Measurements from ENCODE around the gene RNFT2.
A peak's percentile ranks its signal among the peaks of the same experiment; 100 is the strongest.

The RNFT2 gene

DNA sequence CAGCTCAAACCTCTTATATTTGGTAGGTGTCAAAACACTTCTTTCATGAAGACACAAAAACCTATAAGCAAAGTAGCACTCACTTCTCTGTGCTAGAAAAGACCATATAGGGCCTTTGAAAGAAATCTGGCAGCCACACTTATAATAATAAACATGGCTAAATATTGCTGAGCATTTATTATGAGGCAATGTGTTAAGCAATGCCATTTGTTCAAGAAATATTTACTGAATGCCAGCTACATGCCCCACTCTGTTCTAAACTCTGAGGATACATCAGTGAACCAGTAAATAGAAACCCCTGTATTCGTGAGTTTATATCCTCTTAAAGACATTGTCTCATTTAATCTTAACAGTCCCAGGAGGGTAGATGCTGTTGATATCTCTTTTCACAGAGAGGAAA is 52.0 kb downstream of the RNFT2 start:
- no peaks in the 10 kb centered on the region for H3K9me3 Mint-ChIP-seq
- H3K4me3 Mint-ChIP-seq = no peak overlapping the region
- peaks cover 4% of the 10 kb centered on the region for H3K27me3 Mint-ChIP-seq (ENCODE audit: low read depth)
- H3K27ac Mint-ChIP-seq = no peak overlapping the region
- H3K36me3 Mint-ChIP-seq (ENCODE audit: low read depth) = peaks cover 23% of the 10 kb centered on the region
- no peaks in the 10 kb centered on the region for H3K4me1 Mint-ChIP-seq
- TF ChIP-seq, protein P1, sequence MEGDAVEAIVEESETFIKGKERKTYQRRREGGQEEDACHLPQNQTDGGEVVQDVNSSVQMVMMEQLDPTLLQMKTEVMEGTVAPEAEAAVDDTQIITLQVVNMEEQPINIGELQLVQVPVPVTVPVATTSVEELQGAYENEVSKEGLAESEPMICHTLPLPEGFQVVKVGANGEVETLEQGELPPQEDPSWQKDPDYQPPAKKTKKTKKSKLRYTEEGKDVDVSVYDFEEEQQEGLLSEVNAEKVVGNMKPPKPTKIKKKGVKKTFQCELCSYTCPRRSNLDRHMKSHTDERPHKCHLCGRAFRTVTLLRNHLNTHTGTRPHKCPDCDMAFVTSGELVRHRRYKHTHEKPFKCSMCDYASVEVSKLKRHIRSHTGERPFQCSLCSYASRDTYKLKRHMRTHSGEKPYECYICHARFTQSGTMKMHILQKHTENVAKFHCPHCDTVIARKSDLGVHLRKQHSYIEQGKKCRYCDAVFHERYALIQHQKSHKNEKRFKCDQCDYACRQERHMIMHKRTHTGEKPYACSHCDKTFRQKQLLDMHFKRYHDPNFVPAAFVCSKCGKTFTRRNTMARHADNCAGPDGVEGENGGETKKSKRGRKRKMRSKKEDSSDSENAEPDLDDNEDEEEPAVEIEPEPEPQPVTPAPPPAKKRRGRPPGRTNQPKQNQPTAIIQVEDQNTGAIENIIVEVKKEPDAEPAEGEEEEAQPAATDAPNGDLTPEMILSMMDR (IDR thresholded peaks at IDR 0.05; ENCODE audit: unreplicated experiment in 3 of 3) = no peak

DNA sequence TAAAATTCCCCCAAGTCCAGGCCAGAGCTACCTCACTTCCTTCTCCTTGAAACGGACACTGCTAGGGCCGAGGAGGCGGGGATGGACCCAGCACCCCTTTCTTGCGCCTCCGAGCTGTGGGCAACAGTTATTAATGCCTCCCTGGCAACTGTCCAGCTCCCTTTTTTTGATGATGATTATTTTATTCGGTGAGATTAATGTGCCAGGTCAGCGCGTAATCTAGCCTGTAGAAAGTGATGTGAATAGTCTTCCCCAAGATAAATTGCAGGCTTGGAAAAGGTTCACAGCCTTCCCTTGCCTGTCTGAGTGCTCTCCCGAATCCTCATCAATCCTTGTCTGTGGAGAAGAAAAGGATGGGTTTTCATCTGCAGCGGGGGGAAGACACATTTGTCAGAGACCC is 54.3 kb downstream of the RNFT2 start:
- TF ChIP-seq, protein P1 (IDR thresholded peaks at IDR 0.05; ENCODE audit: unreplicated experiment in 3 of 3) = no peak
- H3K4me3 Mint-ChIP-seq = no peak overlapping the region
- peaks cover 14% of the 10 kb centered on the region for H3K36me3 Mint-ChIP-seq (ENCODE audit: low read depth)
- peak overlapping the region in 1 of 3 experiments; percentile 12 for H3K27ac Mint-ChIP-seq
- H3K9me3 Mint-ChIP-seq = peaks cover 3% of the 10 kb centered on the region
- H3K27me3 Mint-ChIP-seq (ENCODE audit: low read depth) = peaks cover 4% of the 10 kb centered on the region
- H3K4me1 Mint-ChIP-seq = no peaks in the 10 kb centered on the region

DNA sequence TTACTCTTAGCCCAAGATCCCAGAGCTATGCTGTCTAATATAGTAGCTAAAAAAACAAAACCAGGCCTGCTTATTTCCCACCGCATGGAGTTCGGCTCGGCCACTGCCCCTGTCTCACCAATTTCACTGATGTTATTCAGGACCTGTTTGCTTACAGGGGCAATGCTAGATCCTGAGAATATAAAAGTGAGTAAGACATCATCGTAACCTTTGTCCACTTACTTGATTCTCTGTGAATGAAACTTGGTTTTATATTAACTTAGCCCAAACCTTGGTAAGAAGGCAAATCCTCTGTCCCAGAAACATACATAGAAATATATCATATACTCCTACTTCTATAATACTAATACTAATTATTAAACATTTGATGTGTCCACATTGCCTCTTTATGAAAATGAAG is 56.6 kb downstream of the RNFT2 start:
- H3K9me3 Mint-ChIP-seq = peaks cover 16% of the 10 kb centered on the region
- H3K27ac Mint-ChIP-seq = peak overlapping the region in 1 of 3 experiments; percentile 86
- TF ChIP-seq, protein P1 (IDR thresholded peaks at IDR 0.05; ENCODE audit: unreplicated experiment in 3 of 3) = no peak
- H3K4me1 Mint-ChIP-seq = no peaks in the 10 kb centered on the region
- H3K4me3 Mint-ChIP-seq = no peak overlapping the region
- peaks cover 34% of the 10 kb centered on the region for H3K36me3 Mint-ChIP-seq (ENCODE audit: low read depth)
- H3K27me3 Mint-ChIP-seq (ENCODE audit: low read depth) = peaks cover 4% of the 10 kb centered on the region

DNA sequence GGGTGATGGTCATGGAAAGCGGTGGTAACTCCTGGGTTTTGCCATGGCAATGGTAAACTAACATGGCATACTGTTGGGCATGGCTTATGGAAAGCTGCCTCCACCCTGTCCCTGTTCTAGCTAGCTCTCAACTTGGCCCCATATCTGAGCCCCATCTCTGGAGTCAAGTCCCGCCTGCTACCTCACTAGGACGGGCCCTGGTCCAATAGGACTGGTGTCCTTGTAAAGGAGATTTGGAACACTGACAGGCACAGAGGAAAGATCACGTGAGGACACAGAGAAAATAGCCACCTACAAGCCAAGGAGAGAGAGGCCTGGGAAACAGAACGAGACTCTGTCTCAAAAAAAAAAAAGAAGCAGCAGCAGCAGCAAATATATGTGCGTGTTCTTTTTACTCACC is 59.8 kb downstream of the RNFT2 start:
- Mint-ChIP-seq H3K4me3 (no peak overlapping the region), H3K27ac (no peak overlapping the region), H3K9me3 (peaks cover 19% of the 10 kb centered on the region), H3K36me3 (ENCODE audit: low read depth) (peaks cover 41% of the 10 kb centered on the region), H3K27me3 (ENCODE audit: low read depth) (peaks cover 2% of the 10 kb centered on the region), H3K4me1 (no peaks in the 10 kb centered on the region)
- TF ChIP-seq, protein P1 (IDR thresholded peaks at IDR 0.05; ENCODE audit: unreplicated experiment in 3 of 3) = no peak

DNA sequence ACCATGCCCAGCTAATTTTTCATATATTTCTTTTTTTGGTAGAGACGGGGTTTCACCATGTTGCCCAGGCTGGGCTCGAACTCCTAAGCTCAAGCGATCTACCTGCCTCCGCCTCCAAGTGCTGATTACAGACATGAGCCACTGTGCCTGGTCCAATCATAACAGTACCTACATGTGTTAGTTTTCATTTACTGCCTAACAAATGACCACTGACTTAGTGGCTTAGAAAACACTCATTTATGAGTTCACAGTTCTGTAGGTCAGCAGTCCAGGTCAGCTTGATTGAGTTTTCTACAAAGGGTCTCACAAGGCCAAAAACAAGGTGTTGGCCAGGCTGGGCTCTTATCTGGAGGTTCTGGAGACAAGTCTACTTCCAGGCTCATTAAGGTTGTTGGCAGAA is 60.6 kb downstream of the RNFT2 start:
- TF ChIP-seq, protein P1 (IDR thresholded peaks at IDR 0.05; ENCODE audit: unreplicated experiment in 3 of 3) = no peak
- H3K27me3 Mint-ChIP-seq (ENCODE audit: low read depth) = no peaks in the 10 kb centered on the region
- H3K27ac Mint-ChIP-seq = no peak overlapping the region
- peaks cover 19% of the 10 kb centered on the region for H3K9me3 Mint-ChIP-seq
- peaks cover 41% of the 10 kb centered on the region for H3K36me3 Mint-ChIP-seq (ENCODE audit: low read depth)
- no peak overlapping the region for H3K4me3 Mint-ChIP-seq
- H3K4me1 Mint-ChIP-seq = no peaks in the 10 kb centered on the region

DNA sequence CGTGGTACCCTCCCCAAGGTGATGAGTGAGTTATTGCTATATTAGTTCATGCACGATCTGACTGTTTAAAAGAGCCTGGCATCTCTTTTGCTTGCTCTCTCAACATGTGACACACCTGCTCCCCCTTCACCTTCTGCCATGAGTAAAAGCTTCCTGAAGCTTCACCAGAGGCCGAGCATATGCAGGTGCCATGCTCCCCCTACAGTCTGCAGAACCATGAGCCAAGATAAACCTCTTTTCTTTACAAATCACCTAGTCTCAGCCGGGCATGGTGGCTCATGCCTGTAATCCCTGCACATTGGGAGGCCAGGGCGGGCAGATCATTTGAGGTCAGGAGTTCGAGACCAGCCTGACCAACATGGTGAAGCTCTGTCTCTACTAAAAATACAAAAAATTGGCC is 61.8 kb downstream of the RNFT2 start:
- Mint-ChIP-seq H3K9me3 (peaks cover 19% of the 10 kb centered on the region), H3K4me3 (no peak overlapping the region), H3K27ac (no peak overlapping the region), H3K36me3 (ENCODE audit: low read depth) (peaks cover 41% of the 10 kb centered on the region), H3K4me1 (no peaks in the 10 kb centered on the region), H3K27me3 (ENCODE audit: low read depth) (no peaks in the 10 kb centered on the region)
- TF ChIP-seq, protein P1 (IDR thresholded peaks at IDR 0.05; ENCODE audit: unreplicated experiment in 3 of 3) = no peak
